Measurements from ENCODE around the gene MOSMO. TPM values are rescaled to one million over a fixed set of nuclear protein-coding genes. Genes with fewer than 3 reads are reported as not detected.

MOSMO gene
- total and polyA plus RNA-seq, 9 of the 15 experiments (the other 6 are each of a cell fraction or from before 2014, with no cell fraction given) = 1.9 to 13.3 (median 7.7) TPM

GRCh38 chr16:22030087-22030812 is 22.3 kb downstream of the MOSMO start:
- POLR2A ChIA-PET = interaction anchor here (0.7 to 1.2 kb wide), 3 partner anchors 8 to 38 kb away, joined by 3 to 4 read pairs (median 3); no protein-coding TSS in a partner anchor
- intact Hi-C loops (cut with micrococcal nuclease) (no loop called here), in situ Hi-C loops (cut with MboI) (loop anchor here (25.0 kb wide), 1 partner anchor 1018 kb away; no protein-coding TSS in a partner anchor)
- Histone ChIP-seq H3K4me2 (ENCODE audit: insufficient read depth, low read length) (no peak overlapping the region), H3K36me3 (ENCODE audit: control insufficient read depth, insufficient read depth, low read length) (no peaks in the 10 kb centered on the region), H2AFZ (ENCODE audit: low read depth, low read length) (no peak overlapping the region), H3K79me2 (ENCODE audit: control insufficient read depth, insufficient read depth, low read length) (no peaks in the 10 kb centered on the region; the same call in 2 of the 3 replicates), H3K9ac (ENCODE audit: insufficient read depth in 1 of 2, low read depth in 2 of 2, low read length in 2 of 2) (no peak overlapping the region), H4K20me1 (replicated peaks; ENCODE audit: control insufficient read depth, insufficient read depth, low read length) (no peaks in the 10 kb centered on the region), H3K27me3 (ENCODE audit: control insufficient read depth in 2 of 2, insufficient read depth in 2 of 2, low read length in 2 of 2) (no peaks in the 10 kb centered on the region), H3K9me3 (replicated peaks; ENCODE audit: control insufficient read depth, insufficient read depth, low read depth, low read length) (no peaks in the 10 kb centered on the region), H3K9me1 (ENCODE audit: control insufficient read depth, insufficient read depth, low read length) (no peaks in the 10 kb centered on the region), H3K4me3 (no peak overlapping the region), H3K27ac (ENCODE audit: extremely low read depth, low read depth, low read length) (no peak overlapping the region), H3K4me1 (replicated peaks in 1 of 2; ENCODE audit: control insufficient read depth in 2 of 2, insufficient read depth in 2 of 2, low read length in 2 of 2) (no peaks in the 10 kb centered on the region; a peak in 1 of 5 replicates)
- CTCF ChIA-PET (ENCODE audit: low intra/inter-chr PET ratio) = no interaction called here
- ATAC-seq = no peak
- WGBS (ENCODE audit: insufficient coverage, low coverage, missing lambda C conversion rate) = 84% methylated on average over 6 of the region's 6 CpGs
- no peak for FAIRE-seq
- TF ChIP-seq ZNF124 (CRISPR knock-in tag; IDR thresholded peaks at IDR 0.05) = no peak
- TF ChIP-seq MXI1 (IDR thresholded peaks at IDR 0.05; ENCODE audit: low read depth, low read length) = no peak
- TF ChIP-seq MYBL2 (IDR thresholded peaks at IDR 0.05; ENCODE audit: low read depth) = no peak
- TF ChIP-seq MYBL2 (CRISPR knock-in tag; IDR thresholded peaks at IDR 0.05; ENCODE audit: borderline replicate concordance) = no peak
- TF ChIP-seq KHSRP (IDR thresholded peaks at IDR 0.05) = no peak
- no peak for TF ChIP-seq NELFE (IDR thresholded peaks at IDR 0.05; ENCODE audit: insufficient read depth, insufficient read length)
- TF ChIP-seq HDAC3 (IDR thresholded peaks at IDR 0.05; ENCODE audit: borderline replicate concordance, partially characterized antibody) = no peak
- BruUV-seq (replicated peaks) = no TSS peak
- no peak for DNase-seq (ENCODE audit: extremely low read depth in 1 of 4, low spot score in 3 of 4)
